NK-92 (cell line): ENCODE results near the gene KRTAP26-1.

ENCODE experiments used
- DNase-seq: peaks from one replicate; lab custom pipeline; 2025; ENCODE audit not compliant: unreplicated experiment; lab: John Stamatoyannopoulos, UW

KRTAP26-1 gene, protein sequence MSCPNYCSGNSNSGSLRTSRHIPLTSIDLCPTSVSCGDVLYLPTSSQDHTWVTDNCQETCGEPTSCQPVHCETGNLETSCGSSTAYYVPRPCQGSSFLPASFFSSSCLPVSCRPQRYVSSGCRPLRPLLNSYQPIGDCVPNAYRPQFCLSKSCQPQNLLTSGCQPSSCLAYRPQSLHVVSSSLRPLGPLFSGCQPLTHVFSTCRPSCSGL

GRCh38 chr21:30320215-30320614, at the start of gene KRTAP26-1:
Gene KRTAP26-1, minus strand, starts transcription at chr21:30320315. Its CDS starts 280 bp downstream, at chr21:30320035.
- DNase-seq = no peak

DNA sequence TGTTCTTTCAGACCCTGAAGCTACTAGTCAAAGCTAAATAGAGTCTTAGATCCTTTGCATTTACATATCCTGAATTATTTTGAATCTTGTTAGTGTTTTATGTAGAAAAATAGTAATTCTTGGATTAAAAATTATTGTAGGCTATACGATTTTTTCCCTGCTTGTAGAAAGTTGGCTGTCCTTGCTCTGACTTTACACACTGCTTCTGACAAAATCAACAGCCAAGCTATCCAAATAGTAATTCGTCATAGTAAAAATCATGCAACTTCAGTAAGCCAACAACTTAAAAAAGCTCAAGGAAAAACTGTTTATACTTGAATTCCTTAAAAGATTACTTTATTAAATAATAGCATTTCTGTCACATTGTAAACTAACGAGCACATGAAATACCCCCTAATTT, 35.8 kb upstream of the KRTAP26-1 start:
- DNase-seq = no peak

DNA sequence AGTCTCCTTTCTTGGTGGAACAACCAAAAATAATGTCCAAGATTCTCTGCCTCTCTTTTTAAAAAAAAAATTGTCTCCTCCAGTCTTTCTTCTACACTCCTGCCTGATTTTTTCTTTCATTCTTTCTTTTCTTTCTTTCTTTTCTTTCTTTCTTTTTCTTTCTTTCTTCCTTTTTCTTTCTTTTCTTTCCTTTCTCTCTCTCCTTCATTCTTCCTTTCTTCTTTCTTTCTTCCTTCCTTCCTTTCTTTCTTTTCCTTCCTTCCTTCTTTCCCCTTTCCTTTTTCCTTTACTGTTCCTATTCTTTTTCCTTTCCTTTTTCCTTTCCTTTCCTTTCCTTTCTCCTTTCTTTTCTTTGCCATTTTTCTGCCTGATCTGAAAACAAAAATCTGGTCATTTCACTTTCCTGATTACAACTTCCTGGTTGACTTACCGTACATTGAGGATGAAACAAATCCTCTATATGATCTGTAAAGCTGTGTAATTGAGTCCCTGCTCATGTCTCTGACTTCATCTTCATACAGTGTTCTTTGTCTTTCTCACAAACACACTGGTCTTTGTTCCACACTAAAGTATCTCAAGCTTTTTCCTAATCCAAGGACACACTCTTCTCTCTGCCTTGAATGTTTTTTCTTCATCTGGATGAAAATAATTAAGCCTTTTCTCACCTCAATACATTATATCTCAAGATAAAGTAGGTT, 34.3 kb upstream of the KRTAP26-1 start:
- no peak for DNase-seq

- DNase-seq = no peak
Measured at GRCh38 chr21:30351534-30351933, 31.4 kb upstream of the KRTAP26-1 start.

DNA sequence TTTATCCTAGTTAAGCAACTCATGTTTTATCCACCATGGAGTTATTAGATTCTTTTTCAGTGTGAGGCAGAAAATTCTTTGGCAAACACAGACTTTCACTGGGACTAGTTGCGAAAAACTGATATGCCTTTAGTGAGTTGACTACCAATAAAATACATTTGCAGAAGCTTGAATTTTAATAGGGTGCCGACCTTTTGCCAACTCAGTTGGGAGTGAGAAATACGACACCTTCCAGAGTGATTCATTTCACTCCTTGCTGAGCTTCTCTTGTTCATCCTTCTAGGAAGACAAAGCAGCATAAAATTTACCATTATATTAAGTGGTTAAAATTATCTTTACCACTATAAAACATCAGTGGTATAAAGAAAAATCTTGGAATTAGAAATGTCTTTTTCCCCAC, 29.5 kb upstream of the KRTAP26-1 start:
- DNase-seq = no peak

- DNase-seq = no peak
Measured at GRCh38 chr21:30348506-30348905, 28.4 kb upstream of the KRTAP26-1 start, which contains the start of gene KRTAP23-1. Gene KRTAP23-1, minus strand, starts transcription at chr21:30348606. Its CDS starts 0 bp downstream, at chr21:30348606.

GRCh38 chr21:30345014-30345413, 24.9 kb upstream of the KRTAP26-1 start:
- DNase-seq = no peak

DNA sequence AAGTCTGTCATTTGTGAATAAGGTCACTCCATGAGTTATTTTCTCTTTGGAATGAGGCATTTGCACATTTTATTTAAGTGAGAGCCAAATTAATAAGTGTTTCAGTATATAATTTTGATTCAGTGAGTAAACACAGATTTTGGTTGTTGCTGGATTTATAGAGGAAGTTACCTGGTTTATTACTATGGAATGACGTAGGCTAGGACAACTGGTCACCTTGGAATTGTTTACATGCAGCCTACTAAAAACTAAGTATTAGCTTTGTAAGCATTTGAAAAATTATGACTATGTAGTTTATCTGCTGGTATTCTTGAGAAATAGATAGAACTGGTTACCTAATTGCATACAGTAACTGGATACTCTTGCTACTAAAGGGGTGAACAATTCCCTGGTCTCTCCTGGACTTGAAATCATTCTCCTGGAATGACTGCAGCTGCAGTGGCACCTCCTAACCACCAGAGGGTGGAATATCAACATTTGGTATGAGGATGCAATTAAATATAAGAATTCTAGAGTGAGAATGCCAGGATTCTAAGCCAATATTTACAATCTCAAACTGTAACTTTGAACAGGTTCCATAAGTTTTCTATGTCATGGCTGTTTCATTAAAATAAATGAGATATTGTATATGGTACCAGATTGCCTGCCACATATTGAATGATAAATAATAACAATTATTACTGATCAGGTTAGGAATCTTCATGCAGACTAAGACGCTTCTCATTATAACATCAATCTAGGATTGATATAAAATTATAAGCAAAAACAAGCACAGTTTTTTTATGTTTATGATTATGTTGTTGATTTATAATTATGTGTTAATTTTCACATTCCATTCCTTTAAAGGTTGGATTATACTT, 20.8 kb upstream of the KRTAP26-1 start:
- DNase-seq = no peak

- DNase-seq = no peak
Measured at GRCh38 chr21:30338717-30339116, 18.6 kb upstream of the KRTAP26-1 start.

DNA sequence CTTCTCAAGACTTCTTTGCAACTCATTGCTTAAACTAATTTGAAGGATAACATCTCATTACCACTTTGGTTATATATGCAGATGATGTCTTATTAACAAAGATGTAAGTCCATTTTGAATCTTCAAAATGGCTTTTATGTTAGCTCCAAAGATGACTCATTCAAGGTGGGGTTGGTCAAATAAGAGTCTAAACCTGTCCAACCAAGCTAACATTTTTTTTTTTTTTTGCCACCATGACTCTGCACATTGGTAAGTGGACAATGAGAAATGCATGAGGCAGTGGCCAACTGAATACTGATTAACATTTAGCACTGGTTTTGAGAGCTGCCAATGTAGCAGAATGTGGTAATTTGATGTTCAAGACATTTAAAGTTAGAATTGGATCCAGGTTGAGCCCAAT, 17.7 kb upstream of the KRTAP26-1 start:
- DNase-seq = no peak

DNA sequence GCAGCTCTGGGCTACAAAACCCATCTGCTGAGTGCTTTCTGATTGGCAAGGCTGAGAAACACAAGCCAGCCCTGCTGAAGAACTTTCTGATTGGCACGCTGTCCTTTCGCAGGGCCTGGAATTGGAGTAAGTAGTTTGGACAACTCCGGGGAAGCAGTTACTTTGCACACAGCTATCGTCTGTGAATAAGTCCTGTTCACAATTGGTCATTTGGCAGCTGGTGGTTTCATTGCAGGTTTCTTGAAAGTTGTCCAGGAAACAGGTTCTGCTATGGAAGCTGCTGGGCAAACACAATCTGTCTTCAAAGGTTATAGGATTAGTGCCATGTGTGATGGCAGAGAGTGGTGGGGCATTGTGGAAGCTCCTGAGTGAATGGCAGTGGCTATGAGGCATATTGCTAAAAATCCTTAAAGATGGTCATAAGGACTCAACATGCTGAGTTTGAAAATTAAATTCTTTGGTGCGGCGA, 17.2 kb upstream of the KRTAP26-1 start, which contains the start of gene KRTAP27-1:
Gene KRTAP27-1, minus strand, starts transcription at position 419 of the 469 bp plus-strand sequence. Its CDS starts 26 bp downstream, at position 393.
- DNase-seq = no peak

GRCh38 chr21:30336596-30336995, 16.5 kb upstream of the KRTAP26-1 start:
- DNase-seq = no peak

- no peak for DNase-seq
Measured at GRCh38 chr21:30333736-30334135, 13.6 kb upstream of the KRTAP26-1 start.

DNA sequence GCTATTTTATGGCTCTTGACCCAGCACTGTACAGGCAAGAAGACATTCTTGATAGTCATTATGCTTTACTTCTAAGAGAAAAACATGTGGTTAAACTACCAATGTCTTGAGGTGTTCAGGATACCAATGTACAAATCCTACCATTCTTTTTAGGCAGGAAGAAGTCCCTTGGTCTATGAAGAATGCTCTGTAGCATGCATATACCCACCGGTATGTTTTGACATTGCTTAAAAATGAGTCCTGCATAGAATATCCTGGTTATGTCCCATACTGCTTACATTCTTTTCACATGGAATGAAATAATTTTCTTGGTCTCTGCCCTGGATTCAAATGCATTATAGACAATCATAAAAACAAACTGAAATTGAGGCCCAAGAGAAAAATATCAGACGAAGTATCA, 12.6 kb upstream of the KRTAP26-1 start:
- DNase-seq = no peak

DNA sequence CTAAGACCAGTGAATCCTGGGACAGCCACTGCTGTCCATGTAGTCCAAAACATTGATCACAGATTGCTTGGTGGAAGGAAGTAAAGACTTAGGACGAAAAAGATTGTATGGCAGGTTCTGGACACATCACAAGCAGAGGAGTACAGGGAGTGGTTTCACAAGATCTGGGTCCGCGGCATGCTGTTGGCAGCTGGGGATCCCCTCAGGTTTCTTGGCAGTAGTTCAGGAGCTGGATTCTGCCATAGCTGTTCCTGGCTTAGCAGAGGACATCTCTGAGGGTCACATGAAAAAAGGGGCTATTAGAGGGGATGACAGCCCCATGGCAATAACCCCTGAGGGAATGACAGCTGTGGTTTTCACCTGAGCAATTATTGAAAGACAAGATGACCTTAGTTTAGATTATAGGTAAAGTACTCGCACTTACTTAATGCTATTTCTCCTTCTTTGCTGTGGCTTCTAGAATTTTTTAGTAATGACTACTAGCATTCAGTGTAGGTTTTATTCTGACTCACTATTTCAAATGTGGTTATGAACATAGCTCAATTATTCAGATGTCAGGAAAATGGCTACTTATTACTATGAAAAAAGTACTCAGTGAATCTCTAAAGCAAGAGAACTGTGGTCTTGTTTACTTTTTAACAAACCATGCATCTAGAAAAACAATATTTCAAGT, 9.2 kb upstream of the KRTAP26-1 start:
- DNase-seq = no peak

- DNase-seq = no peak
Measured at GRCh38 chr21:30326390-30326789, 6.3 kb upstream of the KRTAP26-1 start.

GRCh38 chr21:30315701-30316100, 4.4 kb downstream of the KRTAP26-1 start:
- no peak for DNase-seq

DNA sequence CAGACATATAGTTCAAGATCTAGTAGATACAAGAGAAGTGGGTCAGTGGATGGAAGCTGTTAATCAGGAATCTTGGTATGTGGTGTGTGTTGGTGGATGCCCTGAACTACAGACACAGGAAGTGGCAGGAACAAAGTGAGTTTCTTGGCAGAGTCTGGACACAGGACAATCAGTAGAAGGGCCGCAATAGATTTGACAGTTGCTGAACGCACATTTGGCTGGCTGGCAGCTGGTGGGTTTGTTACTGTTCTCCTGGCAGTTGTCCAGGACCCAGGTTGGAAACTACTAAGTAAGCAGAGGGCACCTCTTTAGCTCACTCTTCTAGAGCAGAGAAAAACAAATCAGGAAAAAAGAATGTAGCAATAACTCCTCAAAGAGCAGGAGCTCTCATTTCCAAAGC, 13.2 kb downstream of the KRTAP26-1 start:
- DNase-seq = no peak

GRCh38 chr21:30305136-30305535, 15.0 kb downstream of the KRTAP26-1 start:
- DNase-seq = no peak

DNA sequence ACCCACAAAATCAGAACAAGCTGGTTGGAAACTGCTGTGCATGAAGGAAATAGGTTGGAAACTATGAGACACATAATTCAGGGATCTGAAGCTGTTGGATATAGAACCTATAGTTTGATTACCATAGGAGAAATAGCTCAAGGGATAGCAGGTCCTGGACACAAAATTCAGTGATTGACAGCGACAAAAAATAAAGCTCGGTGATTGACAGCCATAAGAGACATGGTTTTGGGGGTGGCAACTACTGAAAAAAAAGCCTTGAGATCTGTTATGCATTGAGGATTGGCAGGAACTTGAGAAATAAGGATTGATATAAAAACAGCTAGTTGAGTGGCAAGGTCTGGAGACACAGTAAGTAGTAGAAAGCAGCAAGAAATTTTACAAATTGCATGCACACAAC, 30.9 kb downstream of the KRTAP26-1 start, which contains the start of gene KRTAP25-1:
Gene KRTAP25-1, minus strand, starts transcription at position 300 of the 400 bp plus-strand sequence. Its CDS starts 24 bp downstream, at position 276.
- no peak for DNase-seq

DNA sequence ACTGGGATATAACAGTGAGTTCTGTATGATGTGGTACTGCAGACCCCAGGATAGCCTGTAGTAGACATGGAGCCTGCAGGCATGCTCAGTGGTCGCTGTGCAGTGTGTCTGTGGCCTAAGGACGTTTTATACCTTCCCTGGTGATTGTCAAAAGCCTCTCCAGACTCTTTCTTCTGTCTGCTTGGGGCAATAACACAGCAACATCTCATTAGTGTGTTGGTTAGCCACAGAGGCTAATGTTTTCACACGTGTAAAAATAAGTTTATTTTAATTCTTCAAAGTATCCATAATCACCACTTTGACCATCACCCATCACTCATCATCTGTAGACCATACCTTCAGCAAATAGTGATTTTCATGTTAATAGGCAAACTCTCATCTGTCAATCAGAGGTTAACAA, 37.3 kb downstream of the KRTAP26-1 start, which contains the start of gene KRTAP24-1:
Gene KRTAP24-1, minus strand, starts transcription at position 101 of the 400 bp plus-strand sequence. Its CDS starts 18 bp downstream, at position 83.
- DNase-seq = no peak
